Glutamatergic neuron (in vitro differentiated cells): Measurements from ENCODE around the gene SKAP2. TPM values are rescaled to one million over a fixed set of nuclear protein-coding genes. Genes with fewer than 3 reads are reported as not detected.

Experiments
- DNase-seq: peaks from one replicate; pipeline ENCODE4 v3.0.0; 2022
- H3K27ac Mint-ChIP-seq: one replicate; pipeline ENCODE4 v1.8.0; 2020; ENCODE audit warnings: mild to moderate bottlenecking, mixed read lengths, inconsistent platforms; ENCODE audit not compliant: unreplicated experiment
- H3K27me3 Mint-ChIP-seq: one replicate; pipeline ENCODE4 v1.8.0; 2020; ENCODE audit warnings: mild to moderate bottlenecking, moderate library complexity, mixed read lengths, inconsistent platforms; ENCODE audit not compliant: unreplicated experiment
- H3K36me3 Mint-ChIP-seq: one replicate; pipeline ENCODE4 v1.8.0; 2020; ENCODE audit warnings: mild to moderate bottlenecking, mixed read lengths, inconsistent platforms; ENCODE audit not compliant: unreplicated experiment
- H3K4me1 Mint-ChIP-seq: one replicate; pipeline ENCODE4 v1.8.0; 2020; ENCODE audit warnings: mild to moderate bottlenecking, low read depth, mixed read lengths, inconsistent platforms; ENCODE audit not compliant: unreplicated experiment
- H3K4me3 Mint-ChIP-seq: one replicate; pipeline ENCODE4 v1.8.0; 2020; ENCODE audit warnings: mild to moderate bottlenecking, mixed read lengths, inconsistent platforms; ENCODE audit not compliant: unreplicated experiment
- H3K9me3 Mint-ChIP-seq: one replicate; pipeline ENCODE4 v1.8.0; 2020; ENCODE audit warnings: mild to moderate bottlenecking, moderate library complexity, mixed read lengths, inconsistent platforms; ENCODE audit not compliant: unreplicated experiment
- total RNA-seq: library from RNA; stranded (reverse); fragmentation: NEBNext Ultra II Directional; extraction: Animal tissue kit (Norgen Biotek cat#: 25700); gene quantifications from one replicate; pipeline ENCODE4 v1.2.1, GENCODE V29; 2021; ENCODE audit not compliant: unreplicated experiment
- TF ChIP-seq, protein P1 (sequence below): fragments of 200-600 bp; sonication (generic); IDR thresholded peaks from one replicate; pipeline ENCODE4 v1.5.0; 2021; ENCODE audit not compliant: partially characterized antibody, unreplicated experiment

Gene SKAP2
- total RNA-seq, 1 donor from 2014 or later = 12.1 TPM

DNA sequence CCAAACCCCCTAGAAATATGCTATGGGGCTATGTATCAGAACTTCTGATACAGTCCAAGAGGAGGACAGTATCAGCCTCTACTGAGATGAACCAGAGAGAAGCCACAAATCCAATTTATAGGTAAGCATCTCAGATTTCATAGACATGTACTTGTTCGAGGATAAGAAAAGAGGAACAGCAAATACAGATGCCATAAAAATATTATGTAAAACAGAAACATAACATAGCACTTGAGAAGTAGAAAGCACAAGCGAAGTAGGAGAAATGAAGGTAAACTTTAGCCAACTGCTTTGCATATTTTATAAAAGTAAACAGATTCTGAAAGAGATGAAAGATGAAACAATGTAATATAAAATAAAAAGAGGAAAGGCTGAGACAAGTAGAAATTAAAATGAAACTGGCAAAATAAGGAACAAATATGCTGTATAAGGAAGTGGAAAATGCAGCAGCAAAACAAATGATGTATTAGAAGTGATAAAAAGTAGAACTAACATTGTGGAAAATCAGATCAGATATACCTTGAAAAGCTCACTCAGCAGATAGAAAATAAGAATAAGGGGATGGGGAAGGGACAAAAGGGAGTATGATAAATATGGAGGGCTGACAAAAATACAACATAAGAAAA, 135.1 kb downstream of the SKAP2 start:
- no peak for DNase-seq
- TF ChIP-seq, protein P1, sequence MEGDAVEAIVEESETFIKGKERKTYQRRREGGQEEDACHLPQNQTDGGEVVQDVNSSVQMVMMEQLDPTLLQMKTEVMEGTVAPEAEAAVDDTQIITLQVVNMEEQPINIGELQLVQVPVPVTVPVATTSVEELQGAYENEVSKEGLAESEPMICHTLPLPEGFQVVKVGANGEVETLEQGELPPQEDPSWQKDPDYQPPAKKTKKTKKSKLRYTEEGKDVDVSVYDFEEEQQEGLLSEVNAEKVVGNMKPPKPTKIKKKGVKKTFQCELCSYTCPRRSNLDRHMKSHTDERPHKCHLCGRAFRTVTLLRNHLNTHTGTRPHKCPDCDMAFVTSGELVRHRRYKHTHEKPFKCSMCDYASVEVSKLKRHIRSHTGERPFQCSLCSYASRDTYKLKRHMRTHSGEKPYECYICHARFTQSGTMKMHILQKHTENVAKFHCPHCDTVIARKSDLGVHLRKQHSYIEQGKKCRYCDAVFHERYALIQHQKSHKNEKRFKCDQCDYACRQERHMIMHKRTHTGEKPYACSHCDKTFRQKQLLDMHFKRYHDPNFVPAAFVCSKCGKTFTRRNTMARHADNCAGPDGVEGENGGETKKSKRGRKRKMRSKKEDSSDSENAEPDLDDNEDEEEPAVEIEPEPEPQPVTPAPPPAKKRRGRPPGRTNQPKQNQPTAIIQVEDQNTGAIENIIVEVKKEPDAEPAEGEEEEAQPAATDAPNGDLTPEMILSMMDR = no peak

DNA sequence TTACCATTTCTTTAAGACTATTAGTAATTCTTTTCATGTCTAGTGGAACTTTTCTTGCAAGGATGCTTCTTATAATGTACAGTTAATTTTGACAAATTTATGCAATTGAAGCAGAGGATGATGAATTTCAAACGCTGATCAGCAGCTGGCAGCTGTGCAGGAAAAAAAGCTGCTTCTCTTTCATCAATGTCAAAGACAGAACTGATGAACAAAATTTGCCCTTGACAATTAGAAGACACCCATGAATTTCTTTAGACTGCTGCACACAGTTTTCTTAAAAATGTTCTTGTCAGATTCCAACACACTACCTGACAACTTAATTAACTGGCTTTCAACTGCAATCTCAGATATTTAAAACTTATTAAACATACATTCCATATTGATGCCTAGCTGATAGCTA, 138.3 kb downstream of the SKAP2 start:
- H3K9me3 Mint-ChIP-seq = no peaks in the 10 kb centered on the region
- H3K4me1 Mint-ChIP-seq = no peaks in the 10 kb centered on the region
- no peak for DNase-seq
- H3K4me3 Mint-ChIP-seq = no peak overlapping the region
- H3K36me3 Mint-ChIP-seq = no peaks in the 10 kb centered on the region
- TF ChIP-seq, protein P1 = no peak
- no peak overlapping the region for H3K27ac Mint-ChIP-seq
- no peaks in the 10 kb centered on the region for H3K27me3 Mint-ChIP-seq

More for the DNA sequence above, 135.1 kb downstream of the SKAP2 start:
- no peaks in the 10 kb centered on the region for H3K36me3 Mint-ChIP-seq
- no peaks in the 10 kb centered on the region for H3K4me1 Mint-ChIP-seq
- H3K27me3 Mint-ChIP-seq = no peaks in the 10 kb centered on the region
- no peak overlapping the region for H3K4me3 Mint-ChIP-seq
- H3K27ac Mint-ChIP-seq = no peak overlapping the region
- H3K9me3 Mint-ChIP-seq = peaks cover under 1% of the 10 kb centered on the region

DNA sequence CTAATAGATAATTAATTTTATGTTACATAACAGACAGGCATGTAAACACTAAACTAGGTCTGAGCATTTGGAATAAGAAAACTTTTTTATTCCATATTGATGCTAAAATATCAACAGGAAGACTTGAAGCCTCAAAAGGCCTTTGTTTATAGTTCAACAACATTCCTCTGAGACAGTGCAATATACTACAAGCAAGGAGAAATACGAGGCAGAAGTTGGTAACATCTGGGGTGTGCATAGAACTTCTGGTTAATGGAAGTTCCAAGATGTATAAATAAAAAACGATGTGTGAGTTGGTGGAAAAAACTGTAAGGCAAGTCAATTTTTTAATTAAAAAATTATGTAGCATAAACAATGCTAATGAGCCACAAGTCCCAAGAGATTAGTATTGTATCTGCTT, 139.6 kb downstream of the SKAP2 start:
- Mint-ChIP-seq H3K27ac (no peak overlapping the region), H3K4me3 (no peak overlapping the region), H3K9me3 (no peaks in the 10 kb centered on the region), H3K27me3 (no peaks in the 10 kb centered on the region), H3K4me1 (no peaks in the 10 kb centered on the region), H3K36me3 (no peaks in the 10 kb centered on the region)
- TF ChIP-seq, protein P1 = no peak
- no peak for DNase-seq

GRCh38 chr7:26723129-26723528, 141.3 kb downstream of the SKAP2 start:
- H3K36me3 Mint-ChIP-seq = no peaks in the 10 kb centered on the region
- H3K4me3 Mint-ChIP-seq = no peak overlapping the region
- TF ChIP-seq, protein P1 = no peak
- H3K9me3 Mint-ChIP-seq = peaks cover 2% of the 10 kb centered on the region
- H3K4me1 Mint-ChIP-seq = no peaks in the 10 kb centered on the region
- DNase-seq = no peak
- no peaks in the 10 kb centered on the region for H3K27me3 Mint-ChIP-seq
- no peak overlapping the region for H3K27ac Mint-ChIP-seq

GRCh38 chr7:26721450-26721849, 142.9 kb downstream of the SKAP2 start:
- H3K4me3 Mint-ChIP-seq = no peak overlapping the region
- DNase-seq = no peak
- H3K27me3 Mint-ChIP-seq = no peaks in the 10 kb centered on the region
- H3K27ac Mint-ChIP-seq = no peak overlapping the region
- no peaks in the 10 kb centered on the region for H3K4me1 Mint-ChIP-seq
- H3K36me3 Mint-ChIP-seq = no peaks in the 10 kb centered on the region
- H3K9me3 Mint-ChIP-seq = peaks cover 2% of the 10 kb centered on the region
- TF ChIP-seq, protein P1 = no peak
